ENCODE data around the gene GAB4. TPM values are rescaled to one million over a fixed set of nuclear protein-coding genes. Genes with fewer than 3 reads are reported as not detected.

Gene GAB4
- total RNA-seq, 4 donors from 2014 or later, result not detected

- DNase-seq, result no peak
- TF ChIP-seq CTCF (IDR thresholded peaks at IDR 0.05 in 4 of 5, conservative IDR thresholded peaks at IDR 0.05 in 1 of 5), result no peak
- in situ Hi-C loops (cut with MboI; ENCODE audit: low sequenced_read_pairs in 4 of 4) (no loop called here), intact Hi-C loops (cut with DNase I; ENCODE audit: low total_unique reads) (no loop called here)
- H3K36me3 ChIP-seq, result no peaks in the 10 kb centered on the region
- H3K4me1 ChIP-seq, result no peaks in the 10 kb centered on the region
- H3K27me3 ChIP-seq, result no peaks in the 10 kb centered on the region
- H3K4me3 ChIP-seq, result no peak overlapping the region
- ATAC-seq, result no peak
- H3K27ac ChIP-seq, result no peak overlapping the region
- no peaks in the 10 kb centered on the region for H3K9me3 ChIP-seq
Measured at GRCh38 chr22:16960220-16960883, 47.7 kb downstream of the GAB4 start.

- in situ Hi-C loops (cut with MboI; ENCODE audit: low sequenced_read_pairs in 4 of 4), result no loop called here
Measured at GRCh38 chr22:16959345-16959930, 48.6 kb downstream of the GAB4 start.

GRCh38 chr22:16958475-16958874 is 49.5 kb downstream of the GAB4 start:
- Histone ChIP-seq H3K27me3 (no peaks in the 10 kb centered on the region), H3K4me3 (no peak overlapping the region), H3K9me3 (no peaks in the 10 kb centered on the region), H3K4me1 (no peaks in the 10 kb centered on the region), H3K36me3 (no peaks in the 10 kb centered on the region), H3K27ac (no peak overlapping the region)
- ATAC-seq (no peak), DNase-seq (no peak)
- TF ChIP-seq CTCF (IDR thresholded peaks at IDR 0.05 in 4 of 5, conservative IDR thresholded peaks at IDR 0.05 in 1 of 5) (no peak), POLR2A (IDR thresholded peaks at IDR 0.05) (no peak)
- in situ Hi-C loops (cut with MboI; ENCODE audit: low sequenced_read_pairs in 4 of 4), result no loop called here
- intact Hi-C loops (cut with DNase I; ENCODE audit: low total_unique reads), result no loop called here

More at GRCh38 chr22:16959345-16959930, 48.6 kb downstream of the GAB4 start:
- Histone ChIP-seq H3K4me3 (no peak overlapping the region), H3K4me1 (no peaks in the 10 kb centered on the region), H3K9me3 (no peaks in the 10 kb centered on the region), H3K27me3 (no peaks in the 10 kb centered on the region), H3K27ac (no peak overlapping the region), H3K36me3 (no peaks in the 10 kb centered on the region)
- intact Hi-C loops (cut with DNase I; ENCODE audit: low total_unique reads), result no loop called here
- no peak for TF ChIP-seq CTCF (IDR thresholded peaks at IDR 0.05 in 4 of 5, conservative IDR thresholded peaks at IDR 0.05 in 1 of 5)
- TF ChIP-seq POLR2A (IDR thresholded peaks at IDR 0.05), result no peak
- no peak for ATAC-seq
- DNase-seq, result no peak

- H3K9me3 ChIP-seq, result no peaks in the 10 kb centered on the region
- no peaks in the 10 kb centered on the region for H3K27me3 ChIP-seq
- no peaks in the 10 kb centered on the region for H3K4me1 ChIP-seq
- no peaks in the 10 kb centered on the region for H3K36me3 ChIP-seq
- intact Hi-C loops (cut with DNase I; ENCODE audit: low total_unique reads), result no loop called here
- no peak overlapping the region for H3K4me3 ChIP-seq
- no peak overlapping the region for H3K27ac ChIP-seq
- ATAC-seq (no peak), DNase-seq (no peak)
- in situ Hi-C loops (cut with MboI; ENCODE audit: low sequenced_read_pairs in 4 of 4), result no loop called here
- TF ChIP-seq POLR2A (IDR thresholded peaks at IDR 0.05), result no peak
- TF ChIP-seq CTCF (IDR thresholded peaks at IDR 0.05 in 4 of 5, conservative IDR thresholded peaks at IDR 0.05 in 1 of 5), result no peak
Measured at GRCh38 chr22:16957781-16958180, 50.2 kb downstream of the GAB4 start.
